ENCODE measurements around the gene RARRES1.

The RARRES1 gene, protein sequence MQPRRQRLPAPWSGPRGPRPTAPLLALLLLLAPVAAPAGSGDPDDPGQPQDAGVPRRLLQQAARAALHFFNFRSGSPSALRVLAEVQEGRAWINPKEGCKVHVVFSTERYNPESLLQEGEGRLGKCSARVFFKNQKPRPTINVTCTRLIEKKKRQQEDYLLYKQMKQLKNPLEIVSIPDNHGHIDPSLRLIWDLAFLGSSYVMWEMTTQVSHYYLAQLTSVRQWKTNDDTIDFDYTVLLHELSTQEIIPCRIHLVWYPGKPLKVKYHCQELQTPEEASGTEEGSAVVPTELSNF

DNA sequence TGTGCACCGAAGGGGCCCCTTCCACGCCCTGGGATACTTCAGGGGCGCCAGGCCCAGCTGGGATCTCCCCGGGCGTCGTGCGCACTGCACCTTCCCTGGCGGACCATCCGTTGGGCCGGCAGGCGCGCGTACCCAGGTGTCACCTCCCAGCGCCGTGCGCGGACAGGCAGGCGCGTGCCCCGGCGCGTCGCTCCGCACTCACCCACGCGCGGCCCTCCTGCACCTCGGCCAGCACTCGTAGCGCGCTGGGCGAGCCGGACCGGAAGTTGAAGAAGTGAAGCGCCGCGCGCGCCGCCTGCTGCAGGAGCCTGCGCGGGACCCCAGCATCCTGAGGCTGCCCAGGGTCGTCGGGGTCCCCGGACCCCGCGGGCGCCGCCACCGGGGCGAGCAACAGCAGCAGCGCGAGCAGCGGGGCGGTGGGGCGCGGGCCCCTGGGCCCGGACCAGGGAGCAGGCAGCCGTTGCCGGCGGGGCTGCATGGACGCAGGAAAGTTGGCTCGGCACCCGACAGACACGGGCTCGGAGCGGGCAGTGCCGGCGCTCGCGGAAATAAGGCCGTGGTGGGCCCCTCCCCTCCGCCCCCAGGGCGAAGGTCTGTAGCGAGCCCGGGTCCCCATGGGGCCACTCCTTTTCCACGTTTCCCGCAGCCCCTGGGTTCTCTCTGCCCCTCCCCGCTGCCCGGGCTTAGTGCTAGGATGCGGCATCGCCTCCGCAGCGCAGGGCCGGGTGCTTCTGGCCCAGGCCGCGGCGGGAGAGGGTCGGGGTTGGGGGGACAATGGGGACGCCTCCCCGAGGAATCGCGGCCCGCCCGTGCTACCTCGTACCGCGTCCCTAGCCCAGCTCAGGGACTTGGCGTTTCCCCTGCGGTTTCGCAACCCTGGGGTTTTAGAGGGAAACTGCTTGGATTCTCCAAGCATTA, at the start of gene RARRES1:
RARRES1 (minus strand) TSS at position 520 of the 918 bp plus-strand sequence; CDS start at position 478, 42 bp downstream.
- DNase-seq, result no peak

DNA sequence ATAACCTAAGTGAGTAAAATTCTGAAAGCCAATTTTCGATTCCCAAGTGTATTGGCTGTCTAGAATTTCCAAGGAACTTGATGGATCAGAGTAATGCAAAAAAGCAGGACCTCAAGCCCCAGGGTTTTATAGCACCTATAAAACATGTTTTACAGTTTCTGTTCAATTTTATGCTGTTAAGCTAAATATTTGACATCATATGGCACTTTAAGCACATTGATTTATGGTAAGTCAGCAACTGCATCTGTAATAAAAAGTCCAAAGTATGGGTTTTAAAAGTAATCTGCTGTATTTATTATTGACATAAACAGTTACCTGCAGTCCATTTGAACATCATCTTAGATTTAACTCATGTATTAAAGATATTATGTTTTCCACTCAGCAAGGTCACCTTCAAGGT, 49.6 kb upstream of the RARRES1 start:
- DNase-seq, result no peak

DNA sequence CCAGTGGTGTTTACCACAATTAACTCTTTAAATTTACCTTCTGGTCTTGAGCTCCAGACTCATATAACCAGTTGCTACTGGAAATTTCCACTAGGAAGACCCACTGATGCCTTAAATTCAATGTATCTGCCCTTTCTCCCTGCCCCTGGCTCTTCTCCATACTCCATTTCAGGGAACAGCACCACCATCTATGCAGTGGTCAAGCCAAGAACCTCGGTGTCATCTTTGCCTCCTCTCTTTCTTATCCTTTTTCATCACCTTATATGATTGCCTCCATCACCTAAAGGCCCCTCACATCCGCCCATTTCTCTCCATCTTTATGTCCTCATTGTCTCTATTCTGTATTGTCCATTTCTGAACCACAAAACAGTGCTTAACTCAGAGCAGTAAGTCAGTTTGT, 48.9 kb upstream of the RARRES1 start:
- DNase-seq, result no peak

DNA sequence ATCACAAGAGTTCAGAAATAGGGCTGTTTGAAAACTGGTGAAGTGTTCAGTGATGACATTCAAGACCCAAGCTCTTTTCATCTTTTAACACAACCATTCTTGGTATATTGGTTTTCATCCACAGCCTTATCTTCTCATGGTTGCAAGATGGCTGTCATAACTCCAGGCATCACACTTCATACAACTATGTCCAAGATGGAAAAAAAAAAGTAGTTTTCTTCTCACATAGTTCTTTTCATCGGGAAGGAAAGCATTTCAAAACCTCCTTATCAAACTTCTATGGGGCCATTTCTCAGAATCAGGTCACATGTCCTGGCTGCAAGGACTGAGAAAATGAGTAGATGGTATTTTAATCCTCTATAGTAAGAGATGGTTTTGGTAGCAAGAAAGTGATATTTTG, 48.5 kb upstream of the RARRES1 start:
- DNase-seq, result no peak

DNA sequence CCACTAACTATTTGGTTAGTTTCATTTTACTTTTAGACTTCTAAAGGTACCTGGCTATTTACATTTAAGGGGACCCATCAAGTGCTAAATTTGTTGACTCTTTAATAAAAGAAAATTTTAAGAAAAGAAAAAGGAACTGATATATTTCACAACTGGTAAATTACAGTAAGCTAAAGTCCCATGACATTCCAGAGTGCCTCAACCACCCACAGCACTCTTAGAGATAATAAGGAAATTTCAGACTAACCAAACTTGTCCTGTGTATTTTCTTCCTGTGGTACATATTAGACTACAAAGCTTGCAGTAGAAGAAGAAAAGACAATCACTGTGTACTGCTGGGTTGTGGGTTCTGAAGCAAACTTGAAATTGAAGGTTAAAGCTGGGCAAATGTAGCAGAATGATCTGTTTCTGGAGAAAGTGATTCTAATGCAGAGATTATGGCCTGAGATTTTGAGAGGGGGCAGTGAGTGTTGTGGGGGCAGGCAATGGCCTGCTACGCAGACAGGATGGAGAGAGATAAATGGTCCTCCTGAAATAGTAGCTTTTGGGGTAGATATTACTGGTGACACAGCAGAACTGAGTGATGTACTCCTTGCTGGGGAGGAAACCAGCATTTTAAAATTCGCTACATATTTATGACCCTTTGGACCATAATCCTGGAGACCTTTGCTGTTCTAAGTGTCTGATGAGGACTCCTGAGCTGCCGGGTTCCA, 45.1 kb upstream of the RARRES1 start:
- DNase-seq, result no peak

DNA sequence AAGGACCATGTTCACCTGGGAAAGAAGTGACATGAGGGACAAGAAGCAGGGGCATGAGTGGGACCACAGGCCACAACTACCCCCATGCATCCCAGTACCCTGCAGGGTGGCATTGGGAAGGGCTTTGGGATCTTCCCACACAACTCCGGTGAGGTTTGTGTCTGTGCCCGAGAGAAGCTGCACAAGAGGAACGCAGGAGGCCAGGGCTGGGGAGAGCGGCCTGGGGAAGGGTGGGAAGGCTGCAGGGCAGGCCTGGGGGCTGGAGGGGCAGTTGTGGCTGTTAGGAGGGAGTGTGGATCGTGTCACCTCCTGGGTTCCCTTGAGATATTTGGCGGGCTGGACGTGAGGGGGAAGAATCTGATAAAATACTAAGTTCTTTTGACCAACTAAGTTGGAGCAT, 44.3 kb upstream of the RARRES1 start:
- DNase-seq, result no peak

DNA sequence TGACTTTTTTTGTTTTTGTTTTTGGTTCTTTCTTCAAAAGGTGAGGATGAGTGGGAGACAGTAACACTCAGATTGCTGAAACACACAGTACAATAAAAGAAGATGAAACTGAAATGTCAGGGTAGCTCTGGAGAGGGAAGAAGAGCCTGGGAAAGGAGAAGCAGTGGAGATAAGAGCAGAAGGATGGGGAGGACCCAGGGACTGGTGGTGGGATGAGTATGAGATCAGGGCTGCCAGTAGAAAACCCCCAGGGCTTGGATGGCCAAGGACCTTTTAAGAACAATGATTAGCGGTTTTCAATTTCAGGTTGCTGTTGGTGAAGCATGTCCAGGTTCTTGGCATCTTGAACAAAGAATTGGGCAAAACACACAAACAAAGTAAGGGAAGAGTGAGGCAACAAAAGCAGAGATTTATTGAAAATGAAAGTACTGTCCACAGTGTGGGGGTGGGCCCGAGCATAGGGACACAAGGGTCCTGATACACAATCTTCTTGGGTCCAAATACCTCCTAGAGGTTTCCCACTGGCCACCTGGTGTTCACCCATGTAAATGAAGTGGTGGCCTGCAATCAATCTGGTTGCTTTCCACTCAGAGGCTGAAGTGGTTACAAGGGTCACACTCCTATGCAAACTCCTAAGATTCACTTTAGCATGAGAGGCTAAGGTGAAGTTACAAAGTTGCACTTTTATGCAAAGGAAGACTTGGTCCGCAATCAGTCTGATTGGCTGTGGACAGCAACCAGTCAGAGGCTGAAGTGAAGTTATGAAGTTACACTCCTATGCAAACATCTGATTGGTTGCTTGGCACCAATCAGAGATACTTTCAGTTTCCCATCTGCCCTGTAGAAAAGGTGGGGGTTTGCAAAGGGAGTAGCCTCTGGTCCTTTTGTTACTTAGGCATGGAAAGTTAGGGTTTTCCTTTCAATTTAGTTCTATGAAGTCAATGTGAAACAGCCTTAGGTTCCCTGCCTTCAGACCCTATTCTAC, 43.5 kb upstream of the RARRES1 start:
- DNase-seq, result no peak

DNA sequence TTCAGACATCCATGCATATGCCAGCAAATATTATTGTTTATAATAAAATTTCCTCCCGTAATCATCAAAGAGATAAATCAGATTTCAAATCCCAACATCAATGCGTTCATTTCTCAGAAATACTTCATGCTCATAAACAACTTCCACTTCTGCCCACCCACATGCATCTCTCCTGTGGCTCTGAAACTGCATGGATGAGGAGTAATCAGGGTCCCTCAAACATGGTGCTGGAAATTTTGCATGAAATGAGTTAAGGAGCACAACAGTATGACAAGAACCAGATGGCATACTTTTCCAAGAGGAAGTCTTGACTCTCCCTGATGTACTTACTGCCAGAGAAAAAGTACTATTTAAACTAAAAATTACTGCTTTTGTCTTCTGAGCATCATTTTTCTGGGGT, 42.7 kb upstream of the RARRES1 start:
- no peak for DNase-seq

DNA sequence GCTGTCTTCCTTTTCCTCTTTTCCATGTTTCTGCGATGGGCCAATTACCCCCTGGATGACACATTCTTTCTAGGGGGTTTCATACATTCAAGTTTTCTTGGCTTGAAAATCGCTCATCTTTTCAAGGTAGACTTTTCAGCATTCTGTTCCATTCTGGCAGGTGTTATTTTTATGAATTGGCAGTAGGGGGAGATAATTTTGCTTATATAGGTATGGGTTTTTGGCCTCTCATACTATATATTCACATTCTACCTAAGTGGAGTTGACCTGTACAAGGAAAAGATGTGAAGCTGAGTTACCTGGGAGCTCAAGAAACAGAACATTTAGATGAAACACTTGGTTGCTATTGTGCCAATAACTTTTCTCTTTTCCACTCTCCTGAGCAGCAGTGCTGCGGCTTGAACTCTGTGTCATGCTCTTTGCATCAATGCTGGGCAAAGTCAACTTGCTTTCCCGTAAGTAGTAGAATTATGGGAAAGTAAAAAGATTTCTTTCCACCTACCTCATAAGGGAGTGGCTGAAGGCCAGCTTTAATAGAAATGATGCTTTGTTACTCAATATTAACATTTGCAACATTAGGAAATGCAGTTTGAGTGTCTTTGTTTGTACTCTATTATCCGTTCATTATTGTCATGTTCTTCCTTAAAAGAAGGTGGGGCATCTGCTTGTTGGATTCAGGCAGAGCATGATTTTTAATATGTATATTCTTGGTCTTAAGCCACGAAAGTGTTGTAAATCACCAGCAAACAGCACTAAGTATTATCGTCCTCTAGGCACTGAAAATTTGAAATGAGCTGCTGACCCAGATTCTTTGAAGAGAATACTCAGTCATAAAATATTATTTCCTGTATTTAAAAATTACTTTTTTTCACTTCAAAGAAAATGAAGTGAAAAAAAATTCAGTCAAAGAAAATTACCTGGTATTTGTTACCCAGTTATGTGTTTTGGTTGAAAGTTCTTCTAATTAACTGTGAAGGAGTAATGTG, 41.9 kb upstream of the RARRES1 start:
- no peak for DNase-seq

DNA sequence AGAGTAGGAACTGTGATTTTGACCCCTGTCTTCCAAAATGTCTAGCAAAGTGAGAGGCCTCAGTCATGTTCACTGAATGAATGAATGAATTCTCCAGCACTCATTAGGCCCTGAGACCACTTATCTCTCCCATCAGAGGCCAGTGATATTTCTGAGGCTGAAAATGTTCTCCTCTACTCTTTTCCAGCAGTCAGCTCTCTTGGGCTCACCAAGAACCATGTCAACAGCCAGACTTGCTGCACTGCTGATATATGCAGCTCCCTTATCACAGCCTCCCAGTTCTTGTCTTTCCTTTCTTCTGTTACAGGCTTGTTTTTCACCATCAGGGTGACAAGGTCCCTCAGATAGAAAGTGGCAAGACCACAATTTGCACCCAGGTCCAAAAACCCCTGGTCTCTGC, 40.9 kb upstream of the RARRES1 start:
- no peak for DNase-seq

DNA sequence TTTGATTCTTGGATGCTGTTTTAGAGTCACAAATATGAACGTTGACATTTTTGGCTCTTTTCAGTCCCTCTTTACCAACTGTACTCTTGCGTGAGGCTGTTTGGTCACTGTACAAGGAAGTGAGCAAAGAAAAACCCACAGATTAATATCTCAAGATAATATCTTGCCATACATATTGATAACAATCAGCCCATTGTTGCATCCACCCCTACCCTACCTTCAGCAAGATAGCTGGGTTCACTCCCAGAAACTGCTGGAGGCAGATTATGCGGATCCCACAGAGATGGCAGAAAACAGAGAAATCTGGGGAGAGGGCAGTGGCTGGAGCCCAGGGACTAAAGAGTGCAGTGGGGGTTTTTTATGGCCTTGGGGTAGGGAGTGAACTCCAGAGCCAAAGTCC, 39.7 kb upstream of the RARRES1 start:
- DNase-seq, result no peak

DNA sequence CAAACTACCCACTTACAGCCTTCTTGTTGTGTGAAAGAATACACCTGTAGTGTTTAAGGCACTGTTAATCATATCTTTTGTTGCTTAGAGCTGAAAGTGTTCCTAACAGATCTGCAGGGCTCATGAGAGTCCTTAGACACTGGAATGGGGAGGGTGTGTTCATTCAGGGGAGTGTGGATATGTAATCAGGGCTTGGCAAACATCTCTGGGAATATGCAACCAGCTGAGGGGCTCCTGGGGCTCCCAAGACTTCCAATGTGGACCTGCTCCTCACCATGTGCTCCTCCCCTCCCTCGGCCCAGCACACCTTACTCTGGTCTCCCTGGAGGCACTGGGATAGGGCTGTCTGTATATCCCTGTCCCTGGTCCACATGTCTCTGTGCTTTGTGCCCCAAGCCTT, 39.3 kb upstream of the RARRES1 start:
- DNase-seq, result no peak

DNA sequence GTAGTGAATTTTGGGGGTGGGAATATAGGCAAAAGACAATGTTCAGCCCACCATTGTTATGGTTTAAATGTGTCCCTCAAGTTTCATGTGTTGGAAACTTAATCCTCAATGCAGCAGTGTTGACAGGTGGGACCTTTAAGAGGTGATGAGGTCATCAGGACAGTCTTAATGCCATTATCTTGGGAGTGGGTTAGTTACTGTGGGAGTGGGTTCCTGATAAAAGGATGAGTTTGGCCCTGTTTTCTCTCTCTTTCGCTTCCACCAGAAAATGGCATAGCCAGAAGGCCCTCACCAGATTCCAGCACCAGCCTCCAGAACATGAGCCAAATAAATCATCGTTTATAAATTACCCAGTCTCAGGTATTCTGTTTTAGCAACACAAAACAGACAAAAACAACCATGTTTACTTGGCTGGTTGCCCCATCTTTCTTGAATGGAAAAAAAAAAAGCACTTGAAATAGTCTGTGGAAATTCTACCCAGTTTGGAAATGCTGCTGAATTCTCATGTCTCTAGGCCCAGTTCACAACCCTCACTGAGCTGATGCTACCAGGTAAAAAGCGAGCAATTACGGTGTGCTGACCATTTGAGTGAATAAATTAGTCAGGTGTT, 38.6 kb upstream of the RARRES1 start:
- DNase-seq, result no peak

DNA sequence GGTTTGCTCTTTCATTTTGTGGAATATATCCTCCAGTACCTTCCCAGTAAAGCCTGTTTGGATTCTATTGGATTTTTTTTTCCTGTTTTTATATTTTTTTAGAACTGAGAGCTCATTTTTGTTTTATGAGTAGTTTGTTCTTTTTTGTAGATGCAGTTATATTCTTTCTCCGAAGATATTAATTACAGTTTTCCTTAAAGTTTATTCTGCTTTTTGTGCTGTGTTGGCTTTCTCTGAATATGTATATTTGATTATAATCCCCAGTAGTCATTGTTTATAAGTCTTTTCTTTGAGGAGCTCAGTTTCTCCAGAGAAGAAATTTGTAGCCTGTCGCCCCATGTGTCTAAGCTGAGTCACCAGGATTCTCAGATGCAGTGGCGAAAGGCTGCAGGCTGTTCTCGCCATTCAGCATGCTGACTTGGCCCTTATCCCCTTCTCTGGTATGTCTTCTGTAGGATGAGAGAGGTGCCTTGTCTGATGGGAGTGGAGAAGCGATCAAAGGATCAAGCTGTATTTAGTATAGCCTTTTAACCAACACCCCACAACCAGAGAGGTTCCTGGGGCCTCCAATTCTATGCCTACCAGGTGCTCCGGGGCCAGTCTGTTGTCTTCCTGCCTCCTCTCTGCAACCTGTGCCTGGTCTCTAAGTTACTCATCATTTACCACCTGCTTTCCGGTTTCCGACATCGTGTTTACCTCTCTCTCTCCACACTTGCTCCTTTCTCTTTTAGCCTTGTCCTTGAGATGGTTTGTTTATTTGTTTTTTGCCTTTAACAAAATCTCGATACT, 37.9 kb upstream of the RARRES1 start:
- no peak for DNase-seq

DNA sequence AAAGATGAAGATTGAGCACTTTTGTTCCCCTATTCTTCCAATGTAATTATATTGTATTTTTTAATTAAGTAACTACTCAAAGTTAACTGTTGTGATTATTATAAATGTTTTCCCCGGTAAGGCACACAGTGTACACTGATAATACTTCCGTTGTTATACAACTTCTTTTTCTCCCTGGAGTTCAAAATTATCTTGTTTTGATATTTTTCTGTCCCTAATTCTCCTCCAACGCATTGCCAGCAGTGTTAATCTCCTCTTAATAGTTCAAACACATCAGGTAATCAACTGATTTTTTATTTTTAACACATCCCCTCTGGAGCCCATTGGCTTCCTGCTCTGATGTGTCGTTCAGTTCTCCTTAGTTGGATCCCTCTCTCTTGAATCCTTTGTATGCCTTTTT, 37.3 kb upstream of the RARRES1 start:
- DNase-seq, result no peak

DNA sequence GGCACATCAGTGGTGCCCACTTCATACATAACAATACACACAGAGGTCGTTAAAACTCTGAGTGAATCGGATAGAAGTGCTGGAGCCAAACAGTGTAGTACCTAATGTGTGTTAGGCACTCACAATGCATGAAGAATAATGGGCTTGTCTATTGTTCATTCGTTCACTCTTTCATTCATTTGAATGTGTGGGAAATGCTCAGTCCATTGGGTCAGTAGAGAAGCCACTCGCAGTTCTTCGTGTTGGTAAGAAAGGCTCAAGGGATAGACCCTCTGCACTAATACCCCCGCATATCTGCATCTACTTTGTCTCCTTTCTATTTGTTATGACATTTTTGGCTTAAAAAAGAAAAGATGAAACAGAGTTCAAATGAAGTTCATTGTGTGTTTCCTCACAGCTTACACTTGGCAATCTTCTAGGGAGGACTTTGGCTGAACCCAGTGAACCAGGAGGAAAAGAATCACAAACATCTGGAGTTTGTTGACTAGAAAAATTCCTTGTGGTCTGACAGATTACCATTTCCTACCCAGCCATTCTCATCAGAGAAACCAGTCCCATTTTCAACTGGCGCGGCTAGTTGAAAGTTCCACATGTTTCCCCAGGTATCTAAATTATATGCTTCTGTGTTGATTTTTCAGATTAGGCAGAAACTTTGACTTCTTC, 36.8 kb upstream of the RARRES1 start:
- DNase-seq, result no peak

DNA sequence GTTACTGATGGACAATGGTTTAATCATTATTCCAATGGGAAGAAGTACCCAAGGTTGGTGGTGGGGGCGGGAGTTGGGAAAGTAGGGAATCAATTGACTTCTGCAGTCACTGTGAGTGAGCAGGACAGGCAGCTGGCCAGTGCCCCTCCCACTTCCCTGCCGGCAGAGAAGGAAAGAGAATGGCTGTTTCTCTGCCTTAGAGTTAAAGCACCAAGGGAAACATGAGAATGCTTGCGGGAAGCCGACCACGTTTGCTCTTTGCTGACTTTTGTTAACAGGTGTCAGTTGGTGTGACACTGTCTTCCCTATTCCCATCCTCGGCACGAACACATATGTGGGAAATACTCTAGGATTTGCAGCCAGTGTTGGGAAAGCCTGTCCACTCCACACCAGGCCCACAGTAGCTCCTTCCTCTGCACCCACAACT, 36.1 kb upstream of the RARRES1 start:
- no peak for DNase-seq

DNA sequence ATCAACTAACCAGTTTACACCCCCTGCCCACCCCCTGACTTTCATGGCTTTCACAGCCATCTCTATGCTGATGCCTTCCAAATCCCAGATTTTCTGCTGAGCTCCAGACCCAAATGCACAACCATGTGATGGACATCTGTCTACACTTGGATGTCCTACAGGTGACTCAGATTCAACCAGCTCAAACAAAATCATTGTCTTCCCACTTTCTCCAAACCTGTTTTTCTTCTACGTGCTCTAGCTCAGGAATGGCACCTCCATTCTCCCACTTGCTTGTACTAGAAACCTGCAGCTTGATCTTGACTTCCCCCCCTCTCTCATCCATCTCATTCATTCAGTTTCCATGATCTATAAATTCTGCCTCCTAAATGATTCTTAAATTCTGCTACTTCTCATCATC, 34.1 kb upstream of the RARRES1 start:
- no peak for DNase-seq

DNA sequence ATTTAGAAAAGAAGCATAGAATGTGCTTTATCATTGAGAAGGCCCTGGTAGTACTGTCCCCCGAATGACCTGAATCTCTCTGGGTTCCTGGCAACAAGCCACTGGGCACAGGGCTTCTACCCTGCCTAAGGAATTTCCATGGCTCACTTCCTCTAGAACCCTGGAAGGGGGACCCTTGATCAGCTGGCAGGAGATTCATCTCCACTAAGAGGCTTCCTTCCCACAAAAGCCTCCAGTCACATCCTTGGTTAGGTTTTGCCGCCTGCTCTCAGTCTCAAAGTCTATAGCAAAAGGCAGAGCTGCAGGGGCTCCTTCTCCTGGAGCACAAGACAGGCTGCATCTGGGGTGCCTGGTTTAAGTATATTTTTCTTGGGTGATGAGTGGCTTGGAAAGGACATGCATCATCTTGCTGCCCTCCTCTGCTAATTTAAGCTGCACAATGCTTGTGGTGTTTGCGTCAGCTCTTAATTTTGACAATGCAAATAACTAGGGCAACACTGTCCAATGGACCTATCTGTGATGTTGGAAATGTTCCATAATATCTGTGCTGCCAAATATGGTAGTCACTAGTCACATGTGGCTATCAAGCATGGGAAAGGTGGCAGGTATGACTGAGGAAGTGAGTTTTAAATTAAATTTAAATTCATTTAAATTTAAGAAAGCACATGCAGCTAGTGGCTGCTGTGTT, 33.4 kb upstream of the RARRES1 start:
- no peak for DNase-seq

All from activated effector memory CD4-positive, alpha-beta T cell treated with Interleukin-2 at 50 U/mL for 16 hours (primary cell).